Stimulated activated CD8-positive, alpha-beta memory T cell treated with anti-CD3 and anti-CD28 coated beads, Interleukin-15, amount 100 ng/mL, for 24 hours (primary cell): ENCODE data around the gene PMVK.

ENCODE experiments used
- DNase-seq: peaks from one replicate; pipeline ENCODE4 v3.0.0-alpha.2; 2020; ENCODE audit warnings: low read depth

The PMVK gene

GRCh38 chr1:154878371-154879037 is 58.0 kb downstream of the PMVK start:
- DNase-seq, result peak; percentile 54

GRCh38 chr1:154877370-154877974 is 59.0 kb downstream of the PMVK start:
- DNase-seq, result no peak

- no peak for DNase-seq
Observed at GRCh38 chr1:154876842-154877369, 59.6 kb downstream of the PMVK start.
